NCI-H82 treated with DMSO at 0.1 percent for 48 hours (cell line): ENCODE results near the gene CLRN2.
"Not testable (repeated sequence)": the region's sequence is repeated elsewhere in the genome, so short reads cannot be mapped to it uniquely, and the experiment has no call there.

ENCODE experiments used
- DNase-seq: peaks from one replicate; lab custom pipeline; 2025; ENCODE audit not compliant: unreplicated experiment; lab: John Stamatoyannopoulos, UW

Gene CLRN2

DNA sequence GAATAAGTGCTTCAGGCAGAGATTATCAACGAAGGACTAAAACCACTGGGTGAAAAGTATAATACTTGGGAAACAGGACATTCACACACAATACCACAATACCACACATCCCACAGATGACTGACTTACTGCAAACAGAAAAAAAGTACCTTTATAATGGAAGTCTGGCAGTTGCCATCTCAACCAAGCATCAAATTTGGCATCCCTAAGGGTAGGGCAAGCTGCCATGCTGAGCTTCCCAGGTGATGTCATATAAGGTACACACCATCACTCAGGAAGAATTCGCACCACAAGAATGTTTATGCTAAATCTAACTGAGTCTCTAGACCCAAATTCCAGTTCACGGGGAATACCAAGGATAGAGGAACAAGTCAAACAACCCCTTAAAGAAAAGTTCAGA is 12.2 kb upstream of the CLRN2 start:
- no peak for DNase-seq

DNA sequence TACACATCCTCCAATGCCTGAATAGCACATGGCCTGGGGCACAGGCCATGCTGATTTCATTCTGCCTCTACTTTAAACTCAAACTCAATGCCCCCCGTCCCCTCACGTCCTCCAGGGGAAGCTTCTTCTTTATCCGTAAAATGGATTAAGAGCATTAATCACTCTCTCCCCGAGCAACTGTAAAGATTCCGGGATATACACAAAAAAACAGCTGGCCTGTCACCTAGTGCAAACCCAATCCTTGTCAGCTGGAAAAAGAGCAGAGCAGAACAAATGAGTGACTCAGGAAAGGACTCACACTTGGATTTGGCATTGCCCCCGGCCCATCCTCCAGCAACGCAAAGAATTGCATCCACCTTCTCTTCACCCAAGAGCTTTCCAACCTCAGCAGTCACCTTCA is 10.9 kb upstream of the CLRN2 start:
- peak; percentile 87 for DNase-seq

DNA sequence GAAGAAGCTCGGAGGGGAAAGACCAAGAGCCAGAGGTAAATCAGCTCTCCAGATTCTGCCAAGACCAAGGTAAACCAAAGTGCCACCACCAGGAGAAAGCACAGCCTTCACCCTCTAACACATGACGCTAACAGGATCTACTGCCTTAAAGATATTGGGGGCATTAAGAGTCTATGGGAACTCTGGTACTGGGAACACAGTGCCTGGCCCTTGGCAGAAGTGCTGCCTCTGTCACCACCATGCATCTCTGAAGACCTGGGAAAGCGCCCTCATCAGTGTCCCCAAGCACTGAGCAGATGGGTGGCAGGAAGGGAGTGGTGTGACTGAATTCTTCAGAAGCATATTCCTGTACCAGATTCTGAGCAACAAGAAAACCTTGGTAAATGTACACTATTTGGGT is 4.4 kb upstream of the CLRN2 start:
- no peak for DNase-seq

DNA sequence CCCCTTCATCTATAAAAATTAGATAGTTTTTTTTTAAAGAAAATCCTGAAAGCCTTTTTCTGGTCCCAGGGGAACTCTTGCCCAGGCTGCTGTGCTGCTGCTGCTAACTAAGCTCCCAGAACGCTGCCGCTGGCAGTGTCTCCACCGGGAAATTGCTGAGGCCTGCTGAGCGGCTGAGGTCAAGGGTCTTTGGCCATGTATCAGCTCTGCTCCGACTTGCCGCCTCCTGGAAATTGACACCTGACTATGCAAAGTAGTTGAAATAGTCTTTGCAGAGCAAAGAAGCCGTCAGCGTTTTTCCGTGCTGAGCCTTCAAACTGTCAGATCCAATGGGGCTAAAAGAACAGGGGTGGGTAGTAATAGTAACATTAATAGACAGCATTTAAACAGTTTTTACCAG is 3.9 kb upstream of the CLRN2 start:
- DNase-seq = no peak

DNA sequence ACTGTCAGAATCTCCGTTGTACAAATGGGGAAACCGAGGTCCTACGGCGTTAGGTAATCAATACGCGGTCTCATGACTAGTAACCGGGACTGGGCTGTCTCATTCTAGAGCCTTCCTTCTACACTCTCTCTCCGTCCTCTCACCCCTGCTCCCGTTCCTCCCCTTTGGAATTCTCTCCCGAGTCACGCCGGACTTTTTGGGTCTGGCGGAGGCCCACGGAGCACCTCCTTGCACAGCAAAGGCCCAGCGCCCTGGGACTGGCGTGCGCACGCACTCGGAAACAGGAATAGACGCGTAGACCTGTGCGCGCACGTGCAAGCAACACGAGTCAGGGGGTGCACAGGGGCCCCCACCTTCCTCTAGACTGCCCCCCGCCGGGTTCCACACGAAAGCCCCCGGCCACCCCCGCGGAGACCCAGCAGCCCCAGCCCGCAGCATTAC is 3.4 kb upstream of the CLRN2 start:
- no peak for DNase-seq

DNA sequence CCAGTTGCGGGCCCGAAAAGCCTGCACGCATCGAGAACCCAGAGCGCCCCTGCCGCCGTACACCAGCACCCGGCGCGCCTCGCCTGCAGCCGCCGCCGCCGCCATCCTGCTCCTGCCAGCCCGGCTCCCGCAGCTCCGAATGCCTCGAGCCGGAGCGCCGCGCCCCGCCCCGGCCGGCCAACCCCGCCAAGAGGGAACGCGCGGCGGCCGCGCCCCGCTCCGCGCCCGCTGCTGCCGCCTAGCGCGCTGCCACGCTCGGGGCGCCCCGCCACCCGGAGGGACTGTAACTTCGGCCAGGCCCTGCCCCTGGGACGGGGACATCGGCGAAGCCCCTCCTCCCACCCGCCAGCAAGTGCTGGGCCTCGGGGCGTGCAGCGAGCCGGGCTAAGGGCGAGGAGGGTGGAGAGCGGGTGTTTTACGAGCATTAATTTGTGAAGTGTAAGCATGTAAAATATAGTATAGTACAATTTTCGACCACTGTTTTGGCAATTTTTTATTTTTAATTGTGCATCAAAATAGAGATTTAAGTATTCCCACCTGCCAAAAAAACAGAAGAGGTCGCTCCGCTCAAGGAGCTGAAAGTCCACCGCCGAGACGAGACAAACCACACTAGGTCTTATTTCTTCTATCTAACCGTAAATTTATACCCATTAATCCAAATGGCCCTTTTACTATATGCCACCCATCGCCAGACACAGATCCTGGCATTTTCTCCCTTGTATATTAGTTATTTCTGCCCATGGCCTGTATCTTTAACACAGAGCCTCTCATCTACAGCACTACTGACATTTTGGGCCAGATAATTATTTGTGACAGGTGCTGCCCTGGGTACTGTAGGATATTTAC is 2.8 kb upstream of the CLRN2 start, which contains the start of gene QDPR:
Gene QDPR (minus strand): TSS at position 141 of the 846 bp plus-strand sequence. CDS start 36 bp downstream, at position 105.
- DNase-seq = no peak

DNA sequence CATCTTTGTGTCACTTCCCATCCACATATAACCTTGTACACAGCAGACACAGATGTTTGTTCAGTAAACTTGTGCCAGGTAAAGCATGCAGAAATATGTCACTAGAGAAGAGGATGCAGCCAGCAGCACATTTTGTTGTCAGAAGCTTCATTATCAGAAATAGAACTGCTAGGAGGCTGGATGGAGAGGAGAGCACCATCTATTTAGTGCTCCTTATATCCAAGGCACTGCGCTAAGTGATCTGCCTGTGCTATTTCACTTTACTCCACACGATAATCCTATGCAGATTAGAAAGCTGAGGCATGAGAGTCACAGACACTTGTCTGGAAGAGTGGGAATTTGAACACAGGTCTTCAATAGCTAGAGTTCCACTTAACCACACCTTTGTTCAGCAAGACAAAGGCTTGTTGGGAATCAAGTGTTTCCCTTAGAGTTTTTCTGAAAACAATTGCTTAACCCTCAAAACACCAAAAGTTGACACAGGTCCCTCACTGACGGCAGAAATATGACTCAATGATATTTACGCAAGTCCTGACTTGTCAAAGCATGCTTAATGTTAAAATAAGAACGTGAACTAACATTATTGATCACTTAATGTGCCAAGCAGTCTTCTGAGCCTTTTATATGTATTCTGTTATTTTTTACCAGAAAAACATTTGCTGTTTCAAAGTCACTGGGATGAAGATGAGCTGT is 1.8 kb upstream of the CLRN2 start:
- no peak for DNase-seq

DNA sequence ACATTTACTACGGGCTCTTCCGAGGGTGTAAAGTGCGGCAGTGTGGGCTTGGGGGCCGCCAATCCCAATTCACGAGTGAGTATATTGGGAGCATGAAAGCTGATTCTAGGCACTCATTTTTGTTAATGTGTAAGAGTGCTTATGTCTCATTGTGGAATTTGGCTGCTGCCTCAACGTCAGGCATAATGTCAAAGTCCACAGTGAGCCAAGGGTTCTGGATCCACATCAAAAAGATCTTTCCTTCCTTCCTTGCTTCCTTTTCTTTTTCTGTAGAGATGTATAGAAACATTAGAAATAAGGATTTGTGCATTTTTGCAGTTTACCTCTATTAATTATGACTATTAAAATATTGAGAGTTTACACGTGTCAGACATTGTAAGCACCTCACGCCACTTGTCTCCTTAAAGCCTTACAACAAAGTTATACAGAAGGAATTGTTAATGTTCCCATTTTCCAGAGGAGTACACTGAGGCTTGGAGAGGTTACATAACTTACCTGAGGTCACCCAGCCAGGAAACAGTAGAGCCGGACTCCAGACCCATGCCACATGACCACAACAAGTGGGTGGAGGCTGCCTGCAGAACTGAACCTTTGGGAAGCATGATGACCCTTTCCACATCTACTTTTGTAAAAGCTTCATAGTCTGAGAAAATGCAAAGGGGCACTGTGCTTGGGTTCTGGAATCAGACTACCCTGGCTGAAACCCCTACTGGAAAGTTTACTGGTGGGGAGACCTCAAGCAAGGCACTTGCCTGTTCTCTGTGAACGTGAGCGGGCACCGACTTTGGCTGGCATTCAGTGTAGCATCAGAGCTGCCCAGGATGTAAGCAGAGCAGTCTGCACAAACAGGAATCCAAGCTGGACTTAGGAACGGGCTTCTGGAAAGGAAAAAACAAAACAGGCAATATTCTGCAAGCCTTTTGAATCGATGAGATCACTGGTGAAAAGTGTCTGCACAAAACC is 761 bp downstream of the CLRN2 start:
- no peak for DNase-seq

DNA sequence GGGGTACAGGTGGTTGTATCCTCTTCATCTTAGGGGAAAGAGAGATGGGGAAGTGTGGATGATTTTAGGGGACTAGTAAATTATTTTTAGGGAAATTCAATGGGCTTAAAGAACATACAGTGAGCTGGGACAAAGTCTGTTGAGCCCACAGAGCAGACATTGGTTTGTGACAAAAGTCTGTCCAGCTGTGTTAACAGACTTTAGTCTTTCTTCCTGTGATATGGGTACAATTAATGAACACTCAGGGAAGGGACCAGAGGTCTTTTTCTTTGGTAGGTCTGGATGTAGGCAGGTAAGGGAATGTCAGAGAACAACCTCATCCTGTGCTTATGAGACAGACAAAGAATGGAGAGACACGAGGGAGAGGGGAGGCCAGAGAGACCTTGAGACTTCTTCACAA is 2.0 kb downstream of the CLRN2 start:
- no peak for DNase-seq

DNA sequence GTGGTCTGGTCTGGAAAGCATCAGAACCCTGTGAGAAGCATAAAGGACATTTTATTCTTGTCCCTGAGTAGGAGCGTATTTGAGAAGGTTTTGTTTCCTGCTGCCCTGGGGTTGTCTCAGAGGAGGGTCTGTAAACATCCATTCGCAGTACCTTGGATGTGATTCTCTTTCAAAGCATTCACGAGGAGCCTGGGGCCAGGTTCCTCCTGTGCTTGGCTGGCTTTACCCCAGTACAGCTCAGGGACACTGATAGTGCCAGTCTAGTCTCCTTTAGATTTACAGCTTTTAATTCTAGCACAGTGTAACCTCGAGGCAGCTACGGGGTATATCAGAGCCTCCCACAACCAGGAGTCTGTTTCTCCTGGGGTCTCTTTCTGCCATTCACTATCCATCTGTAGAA is 2.7 kb downstream of the CLRN2 start:
- no peak for DNase-seq

DNA sequence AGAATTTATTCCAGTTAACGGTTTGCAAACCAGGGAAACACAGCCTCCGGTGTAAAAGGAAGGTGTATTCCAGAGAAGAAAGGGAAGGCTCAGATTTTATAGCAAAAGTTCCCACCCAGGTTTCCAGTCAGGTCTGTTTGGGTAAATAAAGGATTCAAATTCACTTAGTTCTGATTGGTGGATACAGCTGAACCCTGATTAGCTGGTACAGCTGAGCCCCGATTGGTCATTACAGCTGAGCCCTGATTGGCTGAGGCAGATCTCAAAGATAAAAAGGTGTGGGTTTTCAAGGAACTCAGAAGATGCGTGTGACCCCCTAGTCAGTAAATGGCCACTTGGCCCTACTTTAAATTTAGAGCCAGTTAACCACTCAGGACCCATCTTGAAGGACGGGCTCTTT is 6.6 kb downstream of the CLRN2 start:
- DNase-seq = no peak

DNA sequence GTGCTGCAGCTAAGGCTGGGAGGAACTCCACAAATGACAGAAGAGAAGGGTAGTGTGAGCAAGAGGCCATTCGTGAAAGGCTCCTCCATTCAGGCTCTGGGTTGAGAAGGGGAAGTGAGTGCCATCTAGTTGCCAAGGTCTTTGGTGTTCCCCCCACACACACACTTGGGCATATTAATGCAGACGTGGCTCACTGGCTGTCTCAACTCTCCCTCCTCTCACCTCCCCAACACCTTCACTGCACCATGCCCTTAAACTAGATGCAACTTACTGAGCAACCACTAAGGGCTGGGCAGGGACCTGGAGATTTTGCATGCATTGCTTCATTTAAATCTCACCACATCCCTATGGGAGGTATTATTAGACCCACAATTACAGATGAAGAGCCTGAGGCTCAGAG is 8.7 kb downstream of the CLRN2 start:
- no peak for DNase-seq

DNA sequence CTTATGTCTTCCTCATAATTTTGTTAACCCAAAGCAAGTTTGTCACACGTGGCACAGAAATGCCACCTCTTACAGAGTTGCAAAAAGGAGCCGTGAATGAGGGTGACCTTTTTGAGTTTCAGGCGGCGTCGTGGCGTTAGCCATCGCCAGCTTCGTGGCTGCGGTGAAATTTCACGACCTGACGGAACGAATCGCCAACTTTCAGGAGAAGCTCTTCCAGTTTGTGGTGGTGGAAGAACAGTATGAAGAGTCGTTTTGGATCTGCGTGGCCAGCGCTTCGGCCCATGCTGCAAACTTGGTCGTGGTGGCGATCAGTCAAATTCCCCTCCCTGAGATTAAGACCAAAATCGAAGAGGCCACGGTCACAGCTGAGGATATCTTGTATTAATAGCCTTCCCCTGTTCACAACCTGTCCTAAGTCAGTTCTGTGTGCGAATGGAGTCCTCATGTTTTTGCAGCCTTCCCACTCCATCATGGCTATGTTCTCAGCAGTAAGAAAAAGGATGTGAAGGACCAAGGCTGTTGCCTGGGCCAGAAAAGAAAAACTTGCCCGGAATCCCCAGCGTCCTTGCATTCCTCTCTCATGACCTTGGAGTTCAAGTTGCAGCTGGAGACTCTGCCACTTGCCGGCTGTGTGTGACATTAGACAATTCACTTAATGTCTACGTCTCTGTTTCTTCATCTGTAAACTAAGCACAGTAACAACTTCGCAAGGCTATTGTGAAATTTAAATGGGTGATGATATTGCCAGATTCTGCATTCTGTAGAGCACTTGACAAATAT is 11.9 kb downstream of the CLRN2 start:
- no peak for DNase-seq

DNA sequence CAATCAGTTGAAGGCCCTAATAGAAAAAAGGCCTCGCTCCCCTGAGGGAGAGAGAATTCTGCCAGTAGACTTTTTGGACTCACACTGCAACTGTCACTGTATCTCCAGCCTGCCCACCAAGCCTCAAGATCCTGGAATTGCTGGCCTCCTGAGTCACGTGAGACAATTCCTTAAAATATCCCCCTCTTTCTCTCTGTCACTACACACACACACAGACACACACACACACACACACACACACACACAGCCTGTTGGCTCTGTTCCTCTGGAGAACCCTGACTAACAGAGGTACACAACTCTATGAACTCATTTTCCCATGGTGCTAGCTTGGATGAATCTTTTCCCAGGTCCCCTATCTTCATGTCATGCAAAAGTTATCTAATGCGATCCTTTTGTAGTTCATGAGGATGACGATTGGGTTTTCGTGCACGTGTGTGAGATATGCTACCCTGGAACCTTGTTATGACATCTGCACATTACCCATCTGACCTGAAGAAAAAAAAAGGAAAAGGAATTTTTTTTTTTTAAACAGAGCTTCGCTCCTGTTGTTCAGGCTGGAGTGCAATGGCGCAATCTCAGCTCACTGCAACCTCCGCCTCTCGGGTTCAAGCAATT is 13.7 kb downstream of the CLRN2 start:
- peak; percentile 34 for DNase-seq

DNA sequence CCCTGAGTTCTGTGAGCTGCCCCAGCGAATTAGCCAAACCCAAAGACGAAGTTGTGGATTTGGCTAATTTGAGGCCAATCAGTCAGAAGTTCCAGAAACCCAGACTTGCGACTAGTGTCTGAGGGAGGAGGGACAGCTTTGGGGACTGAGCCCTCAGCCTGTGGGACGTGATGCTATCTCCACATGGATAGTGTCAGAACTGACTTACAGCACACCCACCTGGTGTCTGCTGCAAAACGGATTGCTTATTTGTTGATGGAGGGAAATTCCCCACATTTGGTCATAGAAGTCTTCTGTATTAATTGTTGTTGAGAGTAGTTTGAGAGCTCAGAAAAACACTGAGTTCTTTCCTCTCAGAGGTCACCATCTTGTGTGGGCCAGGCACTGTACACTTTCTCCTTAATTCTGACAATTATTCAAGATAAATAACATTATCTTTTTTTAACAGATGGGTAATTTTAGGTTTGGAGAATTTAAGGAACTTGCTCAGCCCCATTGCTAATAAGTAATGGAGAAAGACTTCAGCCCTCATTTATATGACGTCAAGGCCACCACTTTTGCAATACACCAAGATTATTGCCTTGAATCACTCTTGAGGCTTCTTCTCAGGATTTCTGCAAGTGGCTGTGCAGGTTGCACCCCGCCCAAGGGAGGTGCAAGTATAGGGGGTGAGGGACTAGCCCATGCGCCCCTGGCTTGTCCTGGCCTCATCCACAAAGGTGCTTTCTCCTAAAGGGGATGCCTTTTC is 16.7 kb downstream of the CLRN2 start:
- no peak for DNase-seq

DNA sequence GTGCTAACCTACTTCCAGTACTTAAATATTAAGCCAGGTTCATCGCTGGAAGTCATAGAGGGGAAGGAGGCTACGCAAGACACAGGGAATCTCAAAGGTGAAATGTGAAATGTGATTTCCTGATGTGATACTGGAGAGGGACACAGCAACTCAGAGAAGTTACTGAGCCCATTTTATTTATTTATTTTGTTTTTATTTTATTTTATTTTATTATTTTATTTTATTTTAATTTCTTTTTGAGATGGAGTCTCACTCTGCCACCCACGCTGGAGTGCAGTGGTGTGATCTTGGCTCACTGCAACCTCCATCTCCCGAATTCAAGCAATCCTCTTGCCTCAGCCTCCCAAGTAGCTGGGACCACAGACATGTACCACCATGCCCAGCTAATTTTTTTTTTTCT is 19.7 kb downstream of the CLRN2 start:
- DNase-seq = no peak

DNA sequence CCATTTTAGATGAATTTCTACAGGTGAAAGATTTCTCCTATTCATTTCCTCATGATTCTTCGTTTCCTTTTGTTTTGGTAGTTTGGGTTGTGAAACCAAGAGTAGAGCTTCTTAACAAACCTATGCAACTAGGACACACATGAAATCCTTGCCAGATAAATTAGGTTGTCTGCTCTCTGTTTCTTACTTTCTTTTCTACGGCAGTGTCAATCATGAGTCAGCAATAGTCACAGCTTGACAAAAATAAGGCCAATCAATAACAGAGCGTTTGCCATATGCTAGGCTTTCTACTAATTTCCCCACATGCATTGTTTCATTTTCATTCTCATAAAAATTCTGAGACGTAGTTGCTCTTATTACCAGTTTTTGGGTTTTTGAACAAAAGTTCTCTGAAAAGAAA is 20.3 kb downstream of the CLRN2 start:
- no peak for DNase-seq

DNA sequence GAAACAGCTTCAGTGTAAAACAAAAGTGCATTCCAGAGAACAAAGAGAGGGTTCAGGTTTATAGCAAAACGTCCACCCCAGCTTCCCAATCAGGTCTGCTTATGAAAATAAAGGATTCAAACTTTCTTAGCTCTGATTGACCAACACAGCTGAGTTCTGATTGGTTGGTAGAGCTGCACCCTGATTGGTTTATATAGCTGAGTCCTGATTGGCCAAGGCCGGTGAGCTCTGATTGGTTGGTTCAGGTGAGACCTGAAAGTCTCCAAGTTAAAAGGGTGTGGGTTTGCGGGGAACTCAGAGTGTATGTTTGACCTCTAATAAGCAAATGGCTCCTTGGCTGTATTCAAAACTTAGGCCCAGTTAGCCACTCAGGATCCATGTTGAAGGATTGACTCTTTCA is 20.9 kb downstream of the CLRN2 start:
- DNase-seq = no peak

DNA sequence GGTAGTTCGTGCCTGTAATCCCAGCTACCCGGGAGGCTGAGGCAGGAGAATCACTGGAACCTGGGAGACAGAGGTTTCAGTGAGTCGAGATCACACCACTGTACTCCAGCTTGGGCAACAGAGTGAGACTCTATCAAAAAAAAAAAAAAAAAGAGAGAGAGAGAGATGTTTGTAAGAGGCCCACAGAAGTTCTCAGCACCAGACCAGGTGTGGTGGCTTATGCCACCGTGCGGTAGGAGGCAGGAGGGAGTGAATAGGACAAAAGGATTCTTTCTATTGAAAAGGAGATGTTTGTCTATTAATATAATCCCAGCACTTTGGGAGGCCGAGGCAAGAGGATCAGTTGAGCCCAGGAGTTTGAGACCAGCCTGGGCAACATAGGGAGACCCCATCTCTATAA is 22.1 kb downstream of the CLRN2 start:
- DNase-seq = not testable (repeated sequence)
